Left colon (tissue), 2 donors: Measurements from ENCODE around the gene ATP1B1. TPM values are rescaled to one million over a fixed set of nuclear protein-coding genes. Genes with fewer than 3 reads are reported as not detected.
A peak's percentile ranks its signal among the peaks of the same experiment; 100 is the strongest.
"Not testable (repeated sequence)": the region's sequence is repeated elsewhere in the genome, so short reads cannot be mapped to it uniquely, and the experiment has no call there.

Source experiments
- ATAC-seq: fragments of 200-7000 bp; cut with Tn5 transposase; one replicate; pipeline ENCODE4 v1.9.1; 2020; ENCODE audit warnings: mild to moderate bottlenecking, moderate library complexity
- DNase-seq, 2 donors: peaks; one replicate each; pipeline ENCODE4 v3.0.0-alpha.2; 2020
- intact Hi-C, 2 donors: fragments of 100-400 bp; cut with DNase I in 1 of 2; cut with micrococcal nuclease in 1 of 2; formaldehyde crosslinking; loops; one replicate each; pipeline versions ENCODE4 v1.11.2 to v1.14.0; 2022; cut with DNase I, micrococcal nuclease
- total RNA-seq, 2 donors: library from RNA; stranded (reverse); fragmentation: NEBNext Ultra II Directional; extraction: Animal tissue kit (Norgen Biotek cat#: 25700); gene quantifications; one replicate each; pipeline ENCODE4 v1.2.1, GENCODE V29; 2021
- donor health status: DM: no; HTN: no; CAD: no.
- donor health status: DM: yes; HTN: yes; CAD: no.

Gene ATP1B1
- total RNA-seq, 2 donors from 2014 or later = 697 to 795 TPM

- intact Hi-C loops = no loop called here
- DNase-seq (no peak), ATAC-seq (no peak)
Measured at GRCh38 chr1:169155675-169156074, 49.2 kb downstream of the ATP1B1 start.

GRCh38 chr1:169156580-169156979 lies 50.1 kb downstream of the ATP1B1 start:
- intact Hi-C loops = no loop called here
- ATAC-seq (peak; percentile 97), DNase-seq (no peak)

DNA sequence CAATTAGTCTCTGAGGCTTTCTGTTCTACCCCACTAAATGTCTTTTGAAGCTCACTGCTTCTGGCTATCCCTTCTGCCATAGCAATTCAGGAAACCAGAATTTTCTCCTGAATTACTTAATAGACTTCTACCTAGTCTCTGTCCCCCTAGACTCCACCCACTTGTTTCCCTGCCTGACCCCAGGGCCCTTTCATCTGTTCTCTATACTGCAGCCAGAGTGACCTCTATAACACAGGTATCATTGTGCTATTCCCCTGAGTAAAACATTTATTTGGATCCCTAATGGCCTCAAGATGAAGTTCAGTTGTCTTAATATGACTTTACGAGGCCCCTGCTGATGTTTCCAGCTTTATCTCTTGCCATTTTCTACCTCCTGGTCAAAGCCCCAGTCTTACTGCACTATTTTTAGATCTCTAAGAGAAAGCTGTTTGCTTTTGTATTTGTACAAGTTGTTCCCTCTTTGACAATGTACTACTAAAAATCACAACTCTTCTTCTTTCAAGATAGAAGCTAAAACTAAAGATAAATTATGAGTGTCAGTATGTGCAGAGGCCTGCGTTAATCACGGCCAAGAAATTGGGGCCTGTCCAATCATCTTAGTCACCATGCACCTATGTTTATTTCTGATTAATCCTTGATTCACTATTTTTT lies 54.5 kb downstream of the ATP1B1 start:
- intact Hi-C loops = no loop called here
- no peak for ATAC-seq
- DNase-seq = no peak

DNA sequence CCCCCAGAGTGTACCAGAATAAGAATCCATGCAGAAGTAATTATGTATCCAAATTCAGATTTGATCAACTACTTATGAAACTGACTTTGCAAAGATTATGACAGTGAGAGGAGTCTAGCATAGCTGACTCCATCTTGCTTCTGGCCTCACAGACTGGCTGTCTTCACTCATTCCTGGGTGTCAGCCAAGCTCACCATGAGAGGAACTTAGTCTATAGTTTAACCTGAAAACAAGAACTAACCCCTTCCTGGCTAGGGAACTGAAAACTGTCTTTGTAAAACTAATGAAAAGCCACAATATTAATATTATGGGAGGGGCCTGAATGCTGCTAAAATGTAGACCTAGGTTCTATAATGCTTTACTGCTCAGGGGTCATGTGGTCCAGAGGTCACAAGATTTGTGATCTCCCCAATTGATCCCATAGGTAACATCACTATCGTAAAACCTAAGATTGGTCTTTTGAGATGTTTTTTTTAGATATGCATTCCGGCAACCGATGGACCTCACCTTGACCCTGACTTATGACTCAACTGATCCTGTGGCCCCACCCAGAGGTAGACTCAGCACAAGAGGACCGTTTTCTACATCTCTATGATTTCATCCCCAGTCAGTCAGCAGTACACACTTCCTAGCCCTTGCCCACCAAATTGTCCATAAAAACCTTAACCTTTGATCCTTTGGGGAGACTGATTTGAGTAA lies 55.2 kb downstream of the ATP1B1 start:
- ATAC-seq = peak; percentile 80

GRCh38 chr1:169163059-169163458 lies 56.6 kb downstream of the ATP1B1 start:
- intact Hi-C loops = no loop called here
- DNase-seq (no peak), ATAC-seq (no peak)

More for the DNA sequence above, 55.2 kb downstream of the ATP1B1 start:
- DNase-seq = no peak
- intact Hi-C loops = no loop called here

GRCh38 chr1:169175461-169175860 lies 69.0 kb downstream of the ATP1B1 start:
- intact Hi-C loops = no loop called here
- ATAC-seq (no peak), DNase-seq (no peak)

DNA sequence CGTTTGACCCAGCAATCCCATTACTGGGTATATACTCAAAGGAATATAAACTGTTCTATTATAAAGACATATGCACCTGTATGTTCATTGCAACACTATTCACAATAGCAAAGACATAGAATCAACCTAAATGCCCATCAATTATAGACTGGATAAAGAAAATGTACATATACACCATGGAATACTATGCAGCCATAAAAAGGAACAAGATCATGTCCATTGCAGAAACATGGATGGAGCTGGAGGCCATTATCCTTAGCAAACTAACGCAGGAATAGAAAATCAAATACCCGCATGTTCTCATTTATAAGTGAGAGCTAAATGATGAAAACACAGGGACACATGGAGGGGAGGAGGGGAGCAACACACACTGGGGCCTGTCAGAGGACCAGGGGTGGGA lies 72.9 kb downstream of the ATP1B1 start:
- DNase-seq, intact Hi-C loops, ATAC-seq: not testable (repeated sequence)

DNA sequence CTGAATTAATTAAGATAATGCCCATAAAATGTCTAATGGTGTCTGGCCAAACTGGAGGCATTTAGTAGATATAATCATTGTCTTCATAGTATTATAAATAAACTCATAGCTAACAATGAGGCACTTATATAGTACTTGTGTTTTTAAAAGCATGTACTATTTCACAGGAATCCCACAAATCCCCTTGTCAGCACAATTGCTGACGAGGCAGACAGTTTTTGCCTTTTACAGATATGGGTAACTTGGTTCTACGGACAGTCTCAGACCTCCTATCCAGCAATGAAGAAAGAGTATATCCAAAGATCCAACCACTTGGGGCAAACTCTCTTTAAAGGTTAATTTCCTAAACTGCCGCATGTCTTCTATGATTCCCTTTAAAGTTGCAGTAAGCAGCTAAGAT lies 73.7 kb downstream of the ATP1B1 start:
- intact Hi-C loops = no loop called here
- no peak for ATAC-seq
- DNase-seq = no peak
